GM21423 (cell line): Measurements from ENCODE around the gene RALB.

Experiments used
- ATAC-seq: cut with Tn5 transposase; IDR thresholded peaks from one replicate; pipeline ENCODE4 v1.9.1; 2021; ENCODE audit warnings: mild to moderate bottlenecking, moderate library complexity; ENCODE audit not compliant: unreplicated experiment

RALB gene

GRCh38 chr2:120330946-120331822 is 78.5 kb downstream of the RALB start:
- ATAC-seq, result no peak

- ATAC-seq, result no peak
Observed at GRCh38 chr2:120331903-120332302, 79.3 kb downstream of the RALB start.

- no peak for ATAC-seq
Observed at GRCh38 chr2:120332384-120332783, 79.7 kb downstream of the RALB start.

GRCh38 chr2:120334068-120334467 is 81.4 kb downstream of the RALB start:
- ATAC-seq, result no peak

GRCh38 chr2:120336749-120337148 is 84.1 kb downstream of the RALB start:
- ATAC-seq, result no peak

GRCh38 chr2:120338015-120338414 is 85.4 kb downstream of the RALB start:
- ATAC-seq, result no peak

GRCh38 chr2:120341977-120342376 is 89.3 kb downstream of the RALB start:
- ATAC-seq, result no peak

GRCh38 chr2:120342446-120342845 is 89.8 kb downstream of the RALB start:
- no peak for ATAC-seq

GRCh38 chr2:120343100-120343432 is 90.4 kb downstream of the RALB start:
- no peak for ATAC-seq

- ATAC-seq, result no peak
Observed at GRCh38 chr2:120343433-120344105, 90.9 kb downstream of the RALB start.
